GM18511 (cell line): ENCODE results near the gene ALPP.
"Not testable (repeated sequence)": the region's sequence is repeated elsewhere in the genome, so short reads cannot be mapped to it uniquely, and the experiment has no call there.

Source experiments
- ATAC-seq: cut with Tn5 transposase; IDR thresholded peaks from one replicate; pipeline ENCODE4 v1.9.1; 2021; ENCODE audit warnings: mild to moderate bottlenecking, moderate library complexity; ENCODE audit not compliant: unreplicated experiment

The ALPP gene

DNA sequence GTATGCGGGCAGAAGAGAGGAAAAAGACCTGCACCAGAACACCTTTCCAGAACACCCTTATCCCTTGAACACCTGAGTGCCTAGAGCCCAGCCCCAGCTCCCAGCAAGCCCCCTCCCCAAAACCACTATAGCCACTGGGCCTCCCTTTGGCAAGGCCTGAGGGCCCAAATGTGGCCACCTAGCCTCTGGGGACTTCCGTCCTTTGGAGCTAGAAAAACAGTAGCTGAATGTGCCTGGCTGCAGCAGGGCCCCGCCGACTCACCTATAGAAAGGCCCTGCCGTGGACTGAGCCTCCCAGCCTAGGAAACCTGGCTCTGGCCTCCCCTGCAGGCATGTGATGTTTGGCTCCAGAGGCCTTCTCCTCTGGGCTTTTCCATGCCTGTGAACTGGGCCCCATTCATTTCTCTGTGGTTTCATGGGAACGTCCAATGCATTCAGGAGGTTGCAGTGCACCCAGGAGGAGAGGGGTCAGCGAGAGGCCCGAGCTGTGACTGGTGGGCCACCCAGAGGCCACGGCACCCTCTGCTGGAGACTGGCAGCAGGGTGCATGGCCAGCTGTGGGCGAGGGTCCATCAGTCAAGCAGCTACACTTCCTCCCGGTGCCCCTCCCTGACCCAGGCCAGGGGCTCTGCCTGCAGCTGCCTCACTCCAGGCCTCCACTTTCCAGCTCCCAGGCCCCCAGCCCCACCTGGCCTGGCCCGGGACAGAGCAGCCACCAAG is 15.3 kb upstream of the ALPP start:
- ATAC-seq, result not testable (repeated sequence)

DNA sequence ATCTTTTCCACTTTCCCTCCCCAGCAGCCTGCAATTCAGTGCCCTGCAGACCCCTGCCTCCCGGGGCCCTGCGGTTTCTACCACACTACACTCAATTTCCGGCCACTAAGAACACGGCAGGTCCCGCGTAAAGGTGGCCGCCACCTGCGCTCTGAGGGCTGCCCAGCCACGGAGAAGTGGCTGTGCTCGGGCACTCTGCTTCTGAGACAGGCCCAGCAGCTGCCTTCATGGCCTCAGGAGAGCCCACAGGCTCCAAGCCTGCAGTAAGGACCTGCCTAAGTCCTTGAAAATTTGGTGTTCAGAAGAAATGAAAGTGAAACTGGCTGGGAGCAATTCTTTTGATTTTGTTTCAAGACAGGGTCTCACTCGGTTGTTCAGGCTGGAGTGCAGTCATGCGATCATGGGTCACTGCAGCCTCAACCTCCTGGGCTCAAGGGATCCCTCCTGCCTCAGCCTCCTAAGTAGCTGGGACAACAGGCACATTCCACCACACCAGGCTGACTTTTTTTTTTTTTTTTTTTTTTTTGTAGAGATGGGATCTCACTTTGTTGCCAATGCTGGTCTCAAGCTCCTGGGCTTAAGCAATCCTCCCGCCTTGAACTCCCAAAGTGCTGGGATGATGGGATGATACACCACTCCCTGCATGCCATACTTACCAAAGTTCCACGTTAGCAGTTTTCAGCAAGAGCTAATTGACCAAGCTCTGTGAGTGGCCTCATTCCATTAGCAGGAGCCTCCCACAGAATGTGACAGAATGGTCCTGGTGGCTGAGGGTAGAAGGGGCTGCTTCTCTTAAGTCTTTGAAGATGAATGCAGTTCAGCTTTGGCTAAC is 14.6 kb upstream of the ALPP start:
- no peak for ATAC-seq

DNA sequence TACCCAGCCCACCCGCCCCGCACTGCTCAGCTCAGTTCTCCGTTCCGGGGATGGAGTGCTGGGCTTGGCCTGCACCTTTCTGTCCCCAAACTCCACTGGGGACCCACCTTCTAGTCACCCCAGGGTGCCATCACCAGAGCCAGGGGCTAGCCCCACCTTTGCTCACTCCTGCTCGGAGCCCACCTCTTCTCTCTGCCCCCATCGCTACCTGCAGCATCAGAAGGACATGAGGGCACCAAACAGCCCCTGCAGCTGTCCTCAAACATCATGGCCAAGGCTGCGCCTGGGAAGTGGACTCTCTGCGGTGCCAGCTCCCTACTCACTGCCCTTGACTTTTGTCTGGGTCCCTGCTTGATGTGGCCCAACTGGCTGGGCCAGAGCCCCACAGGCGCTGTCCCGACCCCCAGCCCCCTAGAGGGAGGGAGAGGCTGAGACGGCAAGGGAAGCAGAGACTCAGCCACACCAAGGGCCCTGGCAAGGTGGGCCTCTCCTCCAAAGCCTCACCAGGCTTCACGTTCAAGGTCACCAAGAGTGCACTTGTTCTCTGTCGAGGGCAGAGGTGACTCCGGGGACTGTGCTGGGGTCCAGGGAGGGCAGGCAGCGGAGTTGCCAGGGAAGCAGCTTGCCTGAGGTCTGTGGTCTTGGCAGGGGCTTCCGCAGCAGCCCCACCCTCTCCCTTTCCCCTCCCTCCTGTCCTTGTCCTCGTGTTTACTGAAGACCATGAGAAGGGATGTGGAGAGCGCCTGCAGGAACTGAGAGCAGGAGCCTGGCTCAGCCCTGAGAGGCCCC is 13.6 kb upstream of the ALPP start:
- ATAC-seq, result not testable (repeated sequence)

DNA sequence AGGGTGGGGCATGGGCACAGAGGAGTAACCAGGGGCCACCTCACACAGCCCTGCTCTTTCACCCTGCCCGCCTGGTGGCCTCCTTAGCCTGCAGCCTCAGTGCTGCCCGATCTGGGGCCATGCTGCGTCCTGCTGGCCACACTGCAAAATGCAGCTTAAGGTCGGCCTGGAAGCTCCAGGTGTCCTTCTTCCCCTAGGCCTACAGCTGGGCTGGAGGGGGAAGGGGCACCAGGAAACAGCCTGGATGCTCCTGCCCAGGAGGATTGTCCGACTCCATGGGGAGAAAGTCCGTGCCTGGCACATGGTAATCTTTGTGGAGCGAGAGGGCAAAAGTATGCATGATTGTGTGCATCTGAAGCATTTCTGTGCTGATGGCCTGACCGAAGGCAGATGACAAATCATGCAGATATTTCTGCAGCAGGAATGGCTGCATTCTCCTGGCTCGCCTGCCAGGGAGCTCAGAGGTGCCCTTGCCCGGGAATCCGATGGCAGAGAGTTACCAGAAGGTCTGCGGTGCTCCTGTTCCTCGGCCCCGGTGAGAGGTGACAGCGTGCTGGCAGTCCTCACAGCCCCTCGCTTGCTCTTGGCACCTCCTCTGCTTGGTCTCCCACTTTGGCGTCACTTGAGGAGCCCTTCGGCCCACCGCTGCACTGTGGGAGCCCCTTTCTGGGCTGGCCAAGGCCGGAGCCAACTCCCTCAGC is 12.8 kb upstream of the ALPP start:
- ATAC-seq, result no peak

DNA sequence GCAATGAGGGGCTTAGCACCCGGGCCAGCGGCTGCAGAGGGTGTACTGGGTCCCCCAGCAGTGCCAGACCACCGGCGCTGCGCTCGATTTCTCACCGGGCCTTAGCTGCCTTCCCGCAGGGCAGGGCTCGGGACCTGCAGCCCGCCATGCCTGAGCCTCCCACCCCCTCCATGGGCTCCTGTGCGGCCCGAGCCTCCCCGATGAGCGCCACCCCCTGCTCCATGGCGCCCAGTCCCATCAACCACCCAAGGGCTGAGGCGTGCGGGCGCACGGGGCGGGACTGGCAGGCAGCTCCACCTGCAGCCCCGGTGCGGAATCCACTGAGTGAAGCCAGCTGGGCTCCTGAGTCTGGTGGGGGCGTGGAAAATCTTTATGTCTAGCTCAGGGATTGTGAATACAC is 12.1 kb upstream of the ALPP start:
- ATAC-seq, result not testable (repeated sequence)

DNA sequence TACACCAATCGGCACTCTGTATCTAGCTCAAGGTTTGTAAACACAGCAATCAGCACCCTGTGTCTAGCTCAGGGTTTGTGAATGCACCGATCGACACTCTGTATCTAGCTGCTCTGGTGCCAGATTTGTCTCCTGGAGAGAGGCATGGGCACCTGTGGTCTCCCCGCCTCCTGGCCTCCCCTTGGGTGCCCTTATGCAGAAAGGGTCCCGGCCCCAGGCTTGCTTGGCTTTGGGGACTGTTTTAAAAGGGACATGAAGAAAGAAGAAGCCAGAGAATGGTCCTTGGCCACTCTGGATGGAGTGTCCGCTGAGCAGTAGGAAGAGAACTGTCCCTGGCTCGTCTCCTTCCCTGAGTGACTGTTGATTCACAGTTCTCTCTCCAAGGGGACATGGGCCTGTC is 11.5 kb upstream of the ALPP start:
- no peak for ATAC-seq

DNA sequence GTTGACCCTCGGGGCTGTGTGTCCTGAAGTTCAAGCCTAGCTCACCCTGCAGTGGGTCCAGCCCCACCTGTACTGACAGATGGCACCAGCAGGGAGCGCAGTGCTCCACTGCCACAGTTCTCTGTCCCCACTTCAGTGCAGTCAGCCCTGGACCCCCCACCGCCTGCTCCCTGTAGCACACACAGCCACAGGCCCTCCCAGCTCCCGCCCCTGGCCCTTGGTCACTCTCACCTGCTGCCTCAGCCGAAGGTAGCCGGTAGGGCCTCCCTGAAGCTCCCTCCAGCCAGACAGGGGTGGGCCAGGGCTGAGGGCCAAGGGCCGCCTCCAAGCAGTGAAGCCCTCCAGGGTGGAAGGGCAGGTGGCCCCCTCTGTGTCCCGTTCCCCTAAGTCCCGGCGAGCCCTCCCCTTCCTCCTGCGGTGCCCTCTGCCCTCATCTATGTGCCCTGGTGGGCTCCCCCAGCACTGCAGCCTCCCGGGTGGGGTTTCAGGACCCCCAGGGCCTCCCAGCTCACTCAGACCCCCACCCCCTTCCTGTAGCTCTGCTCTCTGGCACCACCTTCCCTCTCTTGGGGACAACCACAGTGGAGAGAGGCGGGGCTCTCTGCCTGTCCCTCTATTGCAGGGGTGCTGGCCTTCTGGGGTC is 10.8 kb upstream of the ALPP start:
- ATAC-seq, result no peak

DNA sequence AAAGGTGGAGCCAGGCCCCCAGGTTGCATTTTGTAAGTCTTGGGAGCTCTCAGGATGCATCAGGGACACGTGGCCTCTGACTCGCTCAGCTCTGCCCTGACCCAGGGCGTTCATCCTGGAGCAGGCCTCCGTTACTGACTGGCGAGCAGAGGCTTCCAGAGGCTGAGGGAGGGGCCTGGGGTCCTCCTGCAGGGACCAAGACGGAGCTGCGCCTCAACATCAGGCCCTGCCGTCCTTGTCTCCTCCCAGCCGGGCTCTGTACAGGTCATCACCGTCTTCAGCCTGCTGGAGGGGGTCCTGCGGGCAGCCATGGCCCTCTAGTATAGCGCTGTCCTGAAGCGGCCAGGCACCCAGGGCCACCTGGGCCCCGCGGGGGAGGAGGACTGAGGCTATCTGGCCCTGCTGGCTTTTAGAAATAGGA is 10.2 kb upstream of the ALPP start:
- ATAC-seq, result no peak

DNA sequence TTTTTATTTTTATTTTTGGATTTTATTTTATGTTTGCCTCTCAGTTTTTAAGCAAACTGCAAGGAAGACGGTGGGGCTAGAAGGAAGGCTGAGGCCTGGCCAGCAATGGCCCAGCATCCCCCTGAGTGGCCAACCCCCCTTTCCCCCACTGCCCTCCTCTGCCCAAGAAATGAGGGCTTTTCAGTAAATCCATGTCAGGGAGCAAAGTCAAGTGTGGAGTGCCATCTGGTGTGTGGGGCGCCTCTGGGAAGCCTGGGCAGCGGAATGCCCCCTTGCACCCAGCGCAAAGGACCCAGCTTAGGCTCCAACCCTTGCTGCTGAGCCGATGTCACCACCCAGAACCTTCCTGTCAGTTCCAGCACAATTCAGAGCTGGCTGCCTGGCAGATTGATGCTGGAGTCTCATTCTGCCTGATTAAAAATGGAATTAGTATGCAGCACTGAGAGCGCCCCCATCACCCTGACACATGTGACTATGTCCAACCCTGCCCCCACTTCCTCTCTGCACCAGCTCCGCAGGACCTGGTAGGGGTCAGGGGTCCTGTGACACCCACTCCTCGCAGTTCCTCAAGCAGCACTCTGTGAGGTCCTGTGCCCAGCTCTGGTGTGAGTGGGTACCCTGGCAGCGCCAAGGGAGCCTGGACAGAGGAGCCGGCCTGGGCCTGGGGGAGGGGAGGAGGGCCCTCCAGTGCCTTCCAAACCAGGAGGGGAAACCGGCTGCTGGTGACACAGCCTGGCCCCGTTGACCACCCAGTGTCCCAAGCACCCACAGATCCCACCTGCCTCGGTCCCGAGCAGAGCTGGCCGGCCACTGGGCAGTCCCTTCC is 9.2 kb upstream of the ALPP start:
- no peak for ATAC-seq

DNA sequence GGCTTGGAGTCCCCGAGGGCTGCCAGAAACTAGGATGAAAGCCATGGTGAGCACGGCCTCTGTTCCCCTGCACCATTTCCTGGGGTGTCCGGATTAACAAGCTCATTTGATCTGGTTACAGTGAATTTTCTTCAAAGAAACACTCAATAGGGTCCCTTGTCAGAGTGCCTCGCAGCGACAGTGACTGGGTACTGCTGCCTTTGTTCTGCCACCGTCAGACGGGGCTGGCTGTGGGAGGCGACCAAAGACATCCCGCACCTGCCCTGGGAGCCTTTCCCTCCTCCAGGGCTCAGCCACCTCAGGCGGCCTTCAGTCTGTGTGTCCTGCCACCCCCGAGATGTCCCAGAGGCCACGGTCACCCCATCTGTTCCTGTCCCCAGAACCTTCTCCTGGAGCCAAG is 8.5 kb upstream of the ALPP start:
- ATAC-seq, result not testable (repeated sequence)

DNA sequence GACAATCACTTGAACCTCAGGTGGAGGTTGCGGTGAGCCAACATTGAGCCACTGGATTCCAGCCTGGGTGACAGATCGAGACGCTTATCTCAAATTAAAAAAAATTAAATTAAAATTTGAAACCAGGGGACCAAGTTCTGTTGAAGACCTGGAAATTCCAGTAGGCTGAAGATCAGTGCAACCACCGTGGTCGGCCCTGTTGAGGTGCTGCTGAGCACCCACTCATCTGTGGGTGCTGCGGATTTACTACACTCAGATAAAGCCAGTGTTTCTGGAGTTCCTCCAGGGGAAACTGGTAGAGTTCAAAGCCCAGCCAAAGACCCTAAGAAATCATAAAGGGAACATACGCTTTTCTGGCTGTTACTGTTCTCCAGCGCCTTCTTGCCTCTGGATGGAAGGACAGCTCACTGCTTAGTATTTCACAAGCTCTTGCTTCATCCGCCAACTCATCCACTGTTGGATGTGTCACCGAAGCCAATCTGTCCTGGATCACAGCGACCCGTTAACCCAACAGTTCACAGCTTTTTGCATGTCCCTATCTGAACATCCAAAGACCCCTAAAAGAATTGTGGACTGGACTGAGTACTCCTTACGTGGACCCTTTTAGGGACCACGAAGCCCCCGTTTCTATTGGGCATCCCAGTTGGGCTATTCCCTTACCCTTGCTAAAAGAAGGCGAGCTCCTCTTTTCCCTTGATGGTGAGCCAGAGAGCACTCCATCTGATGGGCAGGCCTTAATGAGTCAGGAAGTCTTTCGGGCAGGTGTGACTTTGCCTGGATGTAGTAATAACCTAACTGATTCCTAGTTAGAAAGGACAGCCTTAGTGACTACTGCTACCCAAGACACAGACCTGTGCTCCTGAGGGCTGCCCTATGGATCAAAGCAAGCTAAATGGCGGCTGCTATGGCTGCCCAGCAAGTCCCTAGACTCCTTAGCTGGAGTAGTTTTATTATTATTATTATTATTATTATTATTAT is 6.0 kb upstream of the ALPP start:
- ATAC-seq, result no peak

DNA sequence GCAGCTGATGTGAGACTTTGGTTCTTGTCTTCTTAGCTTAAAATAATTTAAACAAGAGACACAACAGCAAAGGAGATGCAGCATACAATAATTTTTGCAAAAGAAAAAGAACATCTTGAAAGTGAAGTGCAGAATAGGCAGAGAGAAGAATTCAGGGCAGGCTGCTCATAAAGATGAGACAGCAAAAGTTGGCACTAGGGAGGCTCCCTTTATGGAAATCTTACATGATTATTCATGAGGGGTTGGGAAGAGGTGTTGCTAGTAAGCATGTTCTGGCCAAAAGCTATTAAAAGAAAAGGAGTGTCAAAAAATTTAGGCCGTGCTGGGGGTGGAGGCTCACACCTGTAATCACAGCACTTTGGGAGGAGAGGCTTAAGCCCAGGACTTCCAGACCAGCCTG is 4.2 kb upstream of the ALPP start:
- no peak for ATAC-seq

DNA sequence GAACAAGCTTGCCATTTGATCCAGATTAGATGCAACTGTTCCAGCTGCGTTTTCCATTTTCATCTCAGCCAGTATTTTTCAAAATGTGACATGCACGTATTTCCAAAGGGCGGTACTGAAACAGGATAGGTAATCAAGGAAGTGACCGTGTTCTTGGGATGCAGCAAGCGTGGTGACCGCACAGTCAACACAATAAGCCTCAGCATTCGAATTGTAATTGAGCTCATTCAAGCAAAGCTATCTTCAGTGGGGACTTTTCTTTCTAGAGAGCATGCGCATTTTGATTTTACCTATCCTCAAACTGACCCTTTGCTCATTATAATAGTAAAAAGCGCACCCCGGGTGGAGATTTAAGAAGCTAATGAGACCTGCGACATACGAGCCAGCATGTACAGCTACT is 3.4 kb upstream of the ALPP start:
- no peak for ATAC-seq

DNA sequence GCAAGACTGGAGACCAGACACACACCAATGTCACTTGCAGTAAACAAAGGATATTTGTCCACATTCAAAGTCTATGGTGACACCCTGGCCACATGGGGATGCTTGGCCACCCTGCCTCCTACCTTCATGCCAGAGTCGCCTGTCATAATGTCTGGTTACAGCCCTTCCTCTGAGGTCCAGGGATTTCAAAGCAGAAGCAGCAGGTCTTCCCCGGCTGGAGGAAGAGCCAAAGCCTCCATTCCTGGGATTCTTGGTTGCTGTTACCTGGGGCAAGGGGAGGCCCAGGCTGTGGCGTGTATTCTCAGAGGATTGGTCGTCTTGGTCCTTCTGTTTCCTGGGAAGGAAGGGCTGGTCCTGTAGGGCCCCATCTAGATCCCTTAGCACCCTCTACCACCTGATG is 2.3 kb upstream of the ALPP start:
- no peak for ATAC-seq

DNA sequence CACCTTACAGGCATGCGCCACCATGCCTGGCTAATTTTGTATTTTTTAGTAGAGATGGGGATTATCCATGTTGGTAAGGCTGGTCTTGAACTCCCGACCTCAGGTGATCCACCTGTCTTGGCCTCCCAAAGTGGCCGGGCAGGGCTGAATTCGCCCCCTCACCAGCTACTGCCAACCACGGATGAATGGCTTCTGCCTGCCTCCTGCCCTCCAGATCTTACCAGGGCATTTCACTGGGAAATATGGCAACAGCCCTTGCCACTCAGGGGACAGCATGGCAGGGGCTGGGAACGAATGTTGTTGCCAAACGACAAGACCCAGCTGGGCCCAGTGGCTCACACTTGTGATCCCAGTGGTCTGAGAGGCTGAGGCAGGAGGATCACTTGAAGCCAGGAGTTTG is 1.8 kb upstream of the ALPP start:
- ATAC-seq, result no peak

DNA sequence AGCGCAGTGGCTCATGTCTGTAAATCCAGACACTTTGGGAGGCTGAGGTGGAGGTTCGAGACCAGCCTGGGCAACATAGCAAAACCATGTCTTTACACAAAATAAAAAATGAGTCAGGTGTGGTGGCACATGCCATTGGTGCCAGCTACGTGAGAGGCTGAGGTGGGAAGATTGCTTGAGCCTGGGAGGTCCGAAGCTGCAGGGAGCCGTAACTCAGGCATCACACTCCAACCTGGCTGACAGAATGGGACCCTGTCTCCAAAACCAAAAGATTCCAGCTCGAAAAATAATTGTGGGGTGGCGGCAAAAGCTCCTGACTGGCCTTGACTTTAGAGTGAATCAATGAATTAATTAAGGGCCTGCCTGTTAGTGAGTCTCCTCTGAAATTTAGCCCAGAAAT is 1.2 kb upstream of the ALPP start:
- no peak for ATAC-seq

DNA sequence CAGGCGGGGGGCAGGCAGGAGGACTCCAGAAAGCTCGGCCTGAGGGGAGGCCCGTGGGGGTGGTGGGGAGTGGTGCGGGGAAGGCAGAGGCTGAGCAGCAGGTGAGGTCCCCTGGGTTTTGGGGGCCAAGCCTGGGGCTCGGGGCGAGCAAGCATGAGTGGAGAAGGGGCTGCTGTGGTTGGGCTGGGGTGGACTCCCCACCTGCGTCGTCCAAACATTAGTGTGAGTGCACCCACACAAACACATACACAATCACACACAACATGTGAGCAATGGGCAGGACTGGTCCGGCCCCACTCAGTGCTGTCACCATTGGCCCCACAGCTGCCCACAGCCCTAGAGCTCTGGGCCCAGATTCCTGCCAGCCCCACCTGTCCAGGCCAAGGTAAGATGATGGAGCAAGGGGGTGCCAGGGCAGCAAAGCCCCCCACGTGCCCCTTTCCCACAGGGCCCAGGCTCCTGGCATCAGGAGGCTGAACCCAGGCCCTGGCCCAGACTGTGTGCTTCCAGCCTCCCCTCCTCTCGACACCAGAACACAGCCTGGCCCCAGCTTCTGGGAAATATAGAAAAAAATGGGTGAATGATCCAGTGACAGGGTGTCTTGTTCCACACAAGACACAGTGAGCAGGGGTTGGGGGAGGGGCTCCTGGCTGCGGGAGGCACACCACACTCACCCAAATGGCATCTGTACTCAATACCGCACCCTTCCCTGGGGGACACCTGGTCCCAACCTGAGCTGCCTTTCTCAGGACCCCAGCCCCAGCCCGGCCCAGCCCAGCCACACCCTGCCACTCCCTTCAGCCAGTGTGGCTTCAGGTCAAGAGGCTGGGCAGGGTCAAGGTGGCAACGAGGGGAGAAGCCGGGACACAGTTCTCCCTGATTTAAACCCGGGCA is 463 bp upstream of the ALPP start:
- no peak for ATAC-seq
